SKM-1 treated with dmso at 0.1 percent for 144 hours (cell line): ENCODE measurements around the gene ACSM2A.
"Not testable (repeated sequence)": the region's sequence is repeated elsewhere in the genome, so short reads cannot be mapped to it uniquely, and the experiment has no call there.

Experiments used
- DNase-seq: peaks from one replicate; lab custom pipeline; 2025; ENCODE audit not compliant: unreplicated experiment; lab: John Stamatoyannopoulos, UW

Gene ACSM2A

DNA sequence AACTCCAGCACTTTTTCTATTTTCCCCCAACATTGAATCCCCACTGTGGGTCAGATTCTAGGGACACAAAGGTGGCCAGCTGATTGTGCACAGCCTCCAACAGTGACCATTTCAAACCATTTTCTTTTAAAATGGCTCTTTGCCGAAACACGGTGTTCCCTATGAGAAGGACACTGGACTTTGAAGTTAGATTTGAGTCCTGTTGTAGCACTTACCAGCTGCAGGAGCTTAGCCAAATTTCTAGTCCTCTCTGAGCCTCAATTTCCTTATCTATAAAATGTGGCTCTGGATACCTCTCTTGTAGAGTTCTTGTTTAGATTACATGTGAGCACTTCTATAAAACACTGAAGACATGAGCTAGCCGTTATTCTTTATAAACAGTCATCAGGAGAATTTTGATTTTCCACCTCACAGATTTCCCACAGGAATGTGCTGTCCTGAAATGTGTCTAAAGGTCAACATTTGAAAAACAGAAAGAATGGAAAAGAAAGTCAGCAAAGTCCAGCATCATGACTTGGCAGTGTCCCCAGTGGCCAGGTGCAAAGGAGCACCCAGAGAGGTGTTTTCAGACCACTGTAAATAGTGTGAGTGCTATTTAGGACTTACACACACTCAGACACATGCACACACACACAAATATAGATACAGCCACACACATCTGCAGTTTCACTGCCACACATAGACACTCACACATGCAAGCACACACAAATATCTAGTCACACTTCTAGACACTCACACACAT lies 4.5 kb upstream of the ACSM2A start:
- not testable (repeated sequence) for DNase-seq

DNA sequence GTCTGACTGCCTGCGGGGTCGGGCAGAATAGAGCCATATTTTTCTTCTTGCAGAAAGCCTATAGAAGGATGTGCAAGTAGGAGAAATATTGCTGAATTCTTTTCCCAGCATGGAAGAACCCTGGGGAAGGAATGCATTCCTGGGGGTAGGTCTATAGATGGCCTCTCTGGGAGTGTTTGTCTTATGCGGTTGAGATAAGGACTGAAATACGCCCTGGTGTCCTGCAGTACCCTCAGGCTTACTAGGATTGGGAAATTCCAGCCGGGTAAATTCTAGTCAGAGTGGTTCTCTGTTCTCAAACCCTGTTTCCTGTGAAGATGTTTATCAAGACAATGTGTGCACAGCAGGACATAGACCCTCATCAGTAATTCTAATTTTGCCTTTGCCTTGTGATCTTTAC lies 2.3 kb downstream of the ACSM2A start:
- DNase-seq = not testable (repeated sequence)

DNA sequence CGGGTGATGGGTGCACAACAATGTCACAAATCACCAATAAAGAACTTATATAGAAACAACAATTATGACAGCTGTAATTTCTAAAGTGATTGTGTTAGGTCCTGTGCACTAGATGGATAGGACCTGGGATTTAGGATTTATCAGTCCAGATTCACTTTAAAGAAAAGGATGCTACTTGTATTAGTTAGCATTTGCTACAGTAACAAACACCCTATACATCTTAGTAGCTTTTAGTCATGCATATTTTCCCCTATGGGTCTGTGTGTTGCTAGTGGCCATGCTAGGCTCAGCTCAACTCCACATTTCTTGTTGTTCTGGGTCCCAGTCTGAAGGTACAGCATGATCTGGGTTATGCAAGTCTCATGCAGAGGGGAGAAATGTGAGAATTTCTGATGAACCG lies 7.9 kb downstream of the ACSM2A start:
- not testable (repeated sequence) for DNase-seq

DNA sequence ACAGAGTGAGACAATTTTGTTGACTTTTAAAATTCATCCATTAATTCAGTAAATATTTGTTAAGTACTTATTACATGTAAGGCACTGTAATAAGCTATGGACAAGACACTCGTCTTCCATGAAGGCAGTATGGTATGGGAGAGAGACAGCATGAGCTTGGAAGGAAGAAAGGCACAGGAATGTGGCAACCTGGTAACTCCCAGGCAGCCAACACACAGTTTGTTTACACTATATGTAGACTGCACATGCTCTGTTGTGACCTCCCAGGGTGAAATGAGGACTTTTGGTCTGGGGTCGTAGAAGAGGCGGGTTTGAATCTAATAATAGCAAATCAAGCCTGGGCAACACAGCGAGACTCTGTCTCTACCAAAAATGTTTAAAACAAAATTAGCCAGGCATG lies 9.0 kb downstream of the ACSM2A start:
- not testable (repeated sequence) for DNase-seq

DNA sequence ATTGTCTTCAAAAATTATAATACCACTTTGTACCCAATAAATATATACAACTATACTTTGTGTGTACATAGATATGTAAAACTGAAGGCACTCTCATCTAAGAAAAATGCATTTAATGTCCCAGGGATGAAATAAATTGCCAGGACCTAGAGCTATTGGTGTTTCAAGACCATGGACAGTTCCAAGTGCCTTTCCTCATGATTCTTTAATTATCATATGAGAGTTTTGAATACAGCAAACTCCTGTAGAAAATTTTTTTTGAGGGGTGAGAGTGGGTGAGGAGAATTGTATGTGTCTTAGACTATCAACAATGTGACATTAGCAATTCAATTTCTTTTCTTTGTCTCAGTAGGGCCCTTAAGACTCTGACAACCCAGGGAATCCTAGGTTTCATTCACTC lies 17.6 kb downstream of the ACSM2A start:
- not testable (repeated sequence) for DNase-seq

DNA sequence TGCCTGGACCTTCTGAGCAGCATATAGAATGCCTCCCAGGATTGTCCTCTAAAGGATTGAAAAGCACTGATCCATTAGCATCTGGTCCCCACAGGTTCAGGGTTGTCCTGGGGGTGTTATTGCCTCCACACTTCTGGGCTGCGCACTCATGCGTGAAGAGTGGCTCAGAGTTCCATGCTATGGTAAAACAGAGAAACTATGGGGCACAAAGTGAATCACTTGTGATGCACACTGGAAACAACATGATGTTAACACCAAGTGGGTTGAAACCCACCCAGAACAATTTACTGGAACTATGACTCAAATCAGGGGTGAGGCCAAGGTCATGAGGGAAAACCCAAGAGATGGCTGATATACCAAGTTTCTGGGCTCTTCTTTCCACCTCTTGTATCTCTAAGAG lies 18.6 kb downstream of the ACSM2A start:
- not testable (repeated sequence) for DNase-seq

DNA sequence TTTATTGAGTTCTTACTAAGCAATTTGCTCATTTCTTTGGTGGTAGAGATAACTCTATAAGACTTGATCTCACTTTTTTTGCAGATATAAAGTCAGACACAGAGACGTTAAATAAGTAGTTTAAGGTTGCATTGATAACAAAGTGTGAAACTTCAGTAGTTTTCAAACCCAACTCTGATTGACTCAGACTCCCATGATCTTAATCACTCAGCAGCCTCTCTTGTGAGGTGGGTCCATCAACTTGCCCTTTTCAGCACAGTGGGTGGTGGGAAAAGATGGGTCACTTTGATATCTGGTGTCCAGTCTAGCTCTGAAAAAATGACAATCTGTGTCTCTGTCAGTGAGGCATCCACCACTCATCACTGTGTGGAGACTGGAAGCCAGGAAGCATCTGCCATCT lies 19.4 kb downstream of the ACSM2A start:
- DNase-seq = not testable (repeated sequence)

DNA sequence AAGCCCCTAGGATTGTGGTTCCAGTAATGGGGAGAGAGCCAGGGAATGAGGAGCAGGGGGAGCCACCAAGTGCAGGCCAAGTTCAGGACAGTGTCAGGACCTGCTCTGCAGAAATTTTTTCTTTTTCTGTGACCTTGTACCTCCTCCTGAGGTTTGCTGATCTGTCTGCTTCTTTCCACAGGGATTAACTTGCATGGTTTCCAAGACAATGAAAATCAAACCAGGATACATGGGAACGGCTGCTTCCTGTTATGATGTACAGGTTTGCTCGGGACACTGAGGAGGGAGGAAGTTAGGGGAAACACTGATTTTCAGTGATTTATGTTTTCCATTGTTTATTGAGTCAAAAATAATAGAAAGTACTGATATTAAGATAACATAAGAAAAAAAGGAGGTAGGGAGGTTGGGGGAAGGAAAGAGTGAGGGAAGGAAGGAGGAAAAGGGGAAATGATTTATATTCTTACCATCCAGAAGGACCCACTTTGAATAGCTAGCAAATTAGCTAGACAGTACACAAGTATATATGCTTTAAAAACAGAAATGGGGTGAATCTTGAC lies 25.9 kb downstream of the ACSM2A start:
- not testable (repeated sequence) for DNase-seq

DNA sequence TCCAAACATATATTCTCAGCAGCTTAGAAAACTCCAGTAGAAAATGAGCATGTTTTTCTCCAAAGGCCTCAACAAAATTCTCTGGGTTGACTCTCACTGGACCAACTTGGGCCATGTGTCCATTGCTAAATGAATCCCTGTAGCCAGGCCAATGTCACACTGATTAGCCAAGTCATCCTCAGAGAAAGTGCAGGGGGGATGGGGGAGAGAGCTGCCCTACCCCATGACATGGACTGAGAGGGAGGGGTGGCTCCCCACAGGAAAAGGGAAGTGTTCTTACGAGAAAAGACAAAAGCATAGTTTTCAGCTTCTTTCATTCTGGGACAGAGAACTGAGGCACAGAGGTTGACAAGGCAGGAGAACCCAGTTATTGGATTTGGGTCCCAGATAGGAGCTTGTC lies 32.7 kb downstream of the ACSM2A start:
- DNase-seq = not testable (repeated sequence)

DNA sequence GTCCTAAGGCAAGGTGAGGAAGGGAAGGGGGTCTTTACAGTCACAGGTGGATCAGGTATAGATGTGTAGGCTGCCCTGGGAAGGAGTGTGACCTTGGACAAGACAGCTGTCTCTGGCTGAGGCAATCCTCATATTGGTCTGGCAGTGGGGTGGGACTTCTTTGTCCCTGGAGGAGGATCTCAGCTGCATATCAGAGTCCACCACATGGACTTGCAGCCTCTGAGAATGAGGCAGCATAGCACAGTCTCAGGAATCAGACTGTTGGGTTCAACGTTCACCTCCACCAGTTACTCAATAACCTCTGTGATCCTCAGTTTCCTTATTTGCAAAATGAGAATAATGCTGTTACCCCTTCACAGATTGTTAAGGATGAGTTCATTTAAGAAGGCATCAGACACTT lies 33.4 kb downstream of the ACSM2A start:
- no peak for DNase-seq

DNA sequence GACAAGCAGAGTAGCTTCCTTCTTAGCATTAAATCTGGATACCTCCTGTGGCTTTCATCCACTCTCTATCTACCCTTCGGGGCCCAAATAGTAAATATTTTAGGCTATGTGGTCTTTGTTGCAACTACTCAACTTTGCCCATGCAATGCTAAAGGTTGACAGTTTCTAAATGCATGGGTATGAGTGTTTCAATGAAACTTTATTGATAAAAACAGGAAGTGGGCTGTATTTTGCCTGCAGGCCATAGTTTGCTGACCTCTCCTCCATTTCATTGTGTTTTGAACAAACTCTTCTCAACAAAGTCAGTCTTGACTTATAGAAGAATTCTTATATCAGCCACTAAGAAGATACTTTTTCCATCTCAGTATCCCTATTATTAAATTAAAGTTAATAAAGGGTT lies 34.1 kb downstream of the ACSM2A start:
- DNase-seq = no peak

DNA sequence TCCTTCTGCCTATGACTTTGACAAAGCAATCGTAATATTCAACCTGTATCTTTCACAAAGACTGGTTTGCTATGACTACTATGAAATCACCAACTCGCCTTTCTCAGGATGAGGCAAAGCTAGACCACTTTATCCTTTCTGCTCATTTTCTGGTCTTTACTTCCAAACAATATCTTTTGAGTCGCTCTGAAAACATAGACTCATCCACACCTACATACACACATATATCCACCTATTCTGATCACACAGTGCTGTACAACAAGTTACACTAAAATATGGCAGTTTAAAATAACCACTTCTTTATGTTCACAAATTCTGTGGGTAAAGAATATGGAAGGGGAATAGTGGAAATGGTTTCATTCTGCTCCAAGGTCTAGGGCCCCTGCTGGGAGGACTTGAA lies 39.7 kb downstream of the ACSM2A start:
- not testable (repeated sequence) for DNase-seq

DNA sequence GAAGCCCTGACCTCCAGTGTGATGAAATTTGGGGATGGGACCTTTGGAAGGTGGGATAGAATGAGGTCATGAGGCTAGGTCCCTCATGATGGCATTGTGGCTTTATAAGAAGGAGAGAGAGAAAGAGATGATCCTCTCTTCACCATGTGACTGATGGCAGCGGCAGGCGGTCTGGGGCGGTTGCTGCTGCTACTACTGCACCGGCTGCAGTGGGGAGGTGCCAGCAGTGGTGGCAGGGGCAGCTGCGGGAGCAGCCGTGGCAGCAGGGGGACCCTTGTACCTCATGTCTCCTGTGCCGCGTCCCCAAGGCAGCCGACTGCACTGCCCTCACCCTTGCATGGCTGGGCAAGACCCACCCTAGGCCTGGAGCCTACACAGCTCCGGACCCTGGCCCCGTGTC lies 40.1 kb downstream of the ACSM2A start:
- DNase-seq = not testable (repeated sequence)

DNA sequence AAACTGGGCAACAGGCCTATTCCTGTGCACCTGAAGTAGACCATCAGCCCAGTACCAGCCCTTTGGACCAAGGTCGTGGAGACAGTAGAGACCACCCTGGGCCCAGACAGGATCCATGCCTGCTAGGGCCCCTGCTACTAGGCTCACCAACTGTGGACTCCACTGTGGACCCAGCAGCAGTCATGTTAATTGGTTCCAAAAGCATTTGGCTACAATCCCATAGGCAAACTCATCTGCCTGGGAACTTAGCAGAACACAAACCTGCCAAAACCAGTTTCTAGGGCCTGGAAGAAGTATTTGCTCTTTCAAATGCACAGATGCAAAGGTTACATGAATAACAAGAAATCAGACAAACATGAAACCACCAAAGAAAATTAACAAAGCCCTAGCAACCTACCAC lies 53.1 kb downstream of the ACSM2A start:
- no peak for DNase-seq

DNA sequence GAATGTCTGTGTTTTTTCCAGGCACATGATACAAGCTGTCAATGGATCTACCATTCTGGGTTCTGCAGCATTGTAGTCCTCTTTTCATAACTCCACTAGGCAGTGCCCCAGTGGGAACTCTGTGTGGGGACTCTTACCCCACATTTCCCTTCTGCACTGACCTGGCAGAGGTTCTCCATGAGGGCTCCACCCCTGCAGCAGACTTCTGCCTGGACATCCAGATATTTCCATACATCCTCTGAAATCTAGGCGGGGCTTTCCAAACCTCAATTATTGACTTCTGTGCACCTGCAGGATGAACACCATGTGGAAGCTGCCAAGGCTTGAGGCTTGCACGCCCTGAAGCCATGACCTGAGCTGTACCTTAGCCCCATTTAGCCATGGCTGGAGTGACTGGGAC lies 56.0 kb downstream of the ACSM2A start:
- DNase-seq = no peak

DNA sequence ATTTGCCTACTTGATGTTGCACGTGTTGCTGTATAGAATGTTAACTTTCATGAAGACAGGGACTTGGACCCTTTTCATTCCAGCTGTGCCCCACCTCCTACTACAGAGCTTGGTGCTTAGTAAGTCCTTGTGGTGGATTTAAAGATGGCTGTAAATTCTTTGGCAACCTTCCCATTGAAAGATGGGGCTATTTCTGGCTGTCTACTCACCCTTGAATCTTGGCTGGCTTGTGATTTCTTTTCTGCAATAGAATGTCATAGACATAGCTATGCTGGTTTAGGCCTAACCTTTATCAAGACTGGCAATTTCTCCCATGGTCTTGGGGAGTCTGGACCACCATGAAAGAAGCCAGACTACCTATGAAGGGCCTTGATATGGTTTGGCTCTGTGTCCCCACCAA lies 59.0 kb downstream of the ACSM2A start:
- DNase-seq = no peak

DNA sequence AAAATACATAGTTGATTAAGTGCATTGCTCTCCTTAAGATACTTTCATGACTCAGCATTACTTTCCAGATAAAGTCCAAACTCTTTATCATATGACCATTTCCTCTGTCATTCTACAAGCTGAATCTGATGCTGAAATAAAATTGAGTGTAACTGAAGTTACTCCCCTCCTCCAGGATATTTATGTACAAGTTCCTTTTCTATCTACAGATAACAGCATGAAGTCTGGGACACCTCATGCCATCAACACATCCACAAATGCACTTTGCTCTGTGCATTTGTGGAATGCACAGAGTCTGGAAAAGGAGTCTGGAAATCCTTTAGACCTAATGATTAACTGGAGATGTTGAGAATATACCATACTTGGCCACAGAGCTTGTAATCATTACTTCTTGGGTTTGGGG lies 64.4 kb downstream of the ACSM2A start:
- DNase-seq = no peak

DNA sequence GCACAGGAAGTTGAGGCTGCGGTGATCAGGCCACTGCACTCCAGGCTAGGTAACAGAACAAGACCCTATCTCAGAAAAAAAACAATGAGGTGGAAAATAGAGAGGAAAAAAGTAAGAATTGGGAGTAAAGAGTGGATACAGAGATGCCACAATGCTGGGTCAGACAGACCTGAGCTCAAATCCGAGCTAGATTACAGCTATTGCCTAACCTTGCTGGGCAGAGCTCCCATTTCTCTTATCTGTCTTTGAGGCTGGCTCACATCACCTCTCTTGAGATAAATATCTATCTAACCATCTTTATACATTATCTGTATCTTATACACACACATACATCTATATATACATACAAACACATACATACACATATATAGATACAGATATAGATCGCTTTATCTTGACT lies 65.8 kb downstream of the ACSM2A start:
- DNase-seq = no peak

DNA sequence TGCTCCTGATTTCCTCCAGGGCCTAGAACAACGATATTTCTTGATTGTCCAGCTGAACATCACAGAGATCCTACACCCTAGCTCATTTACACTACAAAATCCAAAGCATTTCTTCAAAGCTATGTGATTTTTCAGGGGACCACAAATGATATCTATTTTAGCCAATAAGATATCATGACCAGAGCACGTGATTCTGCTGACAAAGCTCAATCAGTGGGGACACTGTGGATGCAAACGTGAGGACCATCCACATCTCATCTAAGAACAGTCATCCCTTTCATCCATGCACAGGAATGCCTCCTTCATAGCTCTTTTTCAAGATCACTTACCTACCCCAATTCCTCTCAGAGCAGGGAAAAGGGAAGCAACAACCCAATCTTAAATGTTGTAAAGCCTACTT lies 67.9 kb downstream of the ACSM2A start:
- DNase-seq = no peak

DNA sequence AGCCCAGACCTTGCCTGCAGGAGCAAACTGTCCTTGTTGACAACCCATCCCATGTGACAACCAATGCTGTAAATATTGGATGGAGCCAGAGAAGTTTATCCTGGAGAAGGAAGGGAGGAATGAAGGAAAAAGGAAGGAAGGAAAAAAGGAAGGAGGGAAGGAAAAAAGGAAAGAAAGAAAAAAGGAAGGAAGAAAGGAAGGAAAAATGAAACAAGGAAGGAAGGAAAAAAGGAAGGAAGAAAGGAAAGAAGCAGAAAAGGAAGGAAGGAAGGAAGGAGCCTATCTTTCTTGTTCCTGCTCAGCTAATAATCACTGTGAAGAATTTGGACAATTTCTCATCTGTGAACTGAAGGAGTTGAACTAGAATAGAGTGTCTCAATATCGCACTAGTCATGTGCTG lies 68.8 kb downstream of the ACSM2A start:
- DNase-seq = no peak

DNA sequence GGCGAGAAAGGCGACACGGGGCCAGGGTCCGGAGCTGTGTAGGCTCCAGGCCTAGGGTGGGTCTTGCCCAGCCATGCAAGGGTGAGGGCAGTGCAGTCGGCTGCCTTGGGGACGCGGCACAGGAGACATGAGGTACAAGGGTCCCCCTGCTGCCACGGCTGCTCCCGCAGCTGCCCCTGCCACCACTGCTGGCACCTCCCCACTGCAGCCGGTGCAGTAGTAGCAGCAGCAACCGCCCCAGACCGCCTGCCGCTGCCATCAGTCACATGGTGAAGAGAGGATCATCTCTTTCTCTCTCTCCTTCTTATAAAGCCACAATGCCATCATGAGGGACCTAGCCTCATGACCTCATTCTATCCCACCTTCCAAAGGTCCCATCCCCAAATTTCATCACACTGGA lies 80.5 kb downstream of the ACSM2A start:
- not testable (repeated sequence) for DNase-seq

DNA sequence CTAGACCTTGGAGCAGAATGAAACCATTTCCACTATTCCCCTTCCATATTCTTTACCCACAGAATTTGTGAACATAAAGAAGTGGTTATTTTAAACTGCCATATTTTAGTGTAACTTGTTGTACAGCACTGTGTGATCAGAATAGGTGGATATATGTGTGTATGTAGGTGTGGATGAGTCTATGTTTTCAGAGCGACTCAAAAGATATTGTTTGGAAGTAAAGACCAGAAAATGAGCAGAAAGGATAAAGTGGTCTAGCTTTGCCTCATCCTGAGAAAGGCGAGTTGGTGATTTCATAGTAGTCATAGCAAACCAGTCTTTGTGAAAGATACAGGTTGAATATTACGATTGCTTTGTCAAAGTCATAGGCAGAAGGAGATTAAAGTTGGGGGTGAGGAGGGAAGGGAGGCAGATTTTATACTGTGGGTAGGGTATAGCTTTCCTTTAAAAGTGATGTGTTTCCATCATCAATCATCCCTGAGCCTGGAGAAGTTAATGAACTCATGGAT lies 81.0 kb downstream of the ACSM2A start:
- not testable (repeated sequence) for DNase-seq

DNA sequence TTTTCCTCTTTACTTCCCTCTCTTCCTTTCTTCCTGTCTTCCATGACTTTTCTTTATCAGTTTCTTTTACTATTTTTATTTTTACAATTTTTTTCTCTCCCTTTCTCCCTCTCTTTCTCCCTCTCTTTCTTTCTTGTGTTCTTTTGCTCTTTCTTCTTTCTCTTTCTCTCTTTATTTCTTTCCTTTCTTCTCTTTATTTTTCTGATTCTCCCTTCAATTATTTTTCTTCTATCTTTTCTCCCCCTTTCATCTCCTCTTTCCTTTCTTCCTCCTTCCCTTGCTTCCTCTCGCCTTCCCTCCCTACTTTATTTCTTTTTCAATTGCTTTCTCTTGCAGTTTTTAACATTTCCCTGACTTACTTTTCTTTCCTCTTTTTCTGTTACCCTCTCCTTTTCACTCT lies 85.3 kb downstream of the ACSM2A start:
- not testable (repeated sequence) for DNase-seq
